HFF-Myc (cell line): ENCODE results near the gene PSAT1.

Experiments
- DNase-seq: peaks from one replicate; pipeline ENCODE4 v3.0.0-alpha.2; 2011; ENCODE audit warnings: low read depth; ENCODE audit errors: extremely low read depth
- H3K4me3 ChIP-seq: replicated peaks from 2 replicates; pipeline ENCODE4 v1.5.1; 2011; ENCODE audit warnings: low read depth, mild to moderate bottlenecking, control low read depth, low read length
- TF ChIP-seq, protein P1 (sequence below): IDR thresholded peaks from 2 replicates; pipeline ENCODE4 v1.5.1; 2012; ENCODE audit warnings: mild to moderate bottlenecking, low read depth, low read length, control low read depth; ENCODE audit errors: missing control alignments

The PSAT1 gene

DNA sequence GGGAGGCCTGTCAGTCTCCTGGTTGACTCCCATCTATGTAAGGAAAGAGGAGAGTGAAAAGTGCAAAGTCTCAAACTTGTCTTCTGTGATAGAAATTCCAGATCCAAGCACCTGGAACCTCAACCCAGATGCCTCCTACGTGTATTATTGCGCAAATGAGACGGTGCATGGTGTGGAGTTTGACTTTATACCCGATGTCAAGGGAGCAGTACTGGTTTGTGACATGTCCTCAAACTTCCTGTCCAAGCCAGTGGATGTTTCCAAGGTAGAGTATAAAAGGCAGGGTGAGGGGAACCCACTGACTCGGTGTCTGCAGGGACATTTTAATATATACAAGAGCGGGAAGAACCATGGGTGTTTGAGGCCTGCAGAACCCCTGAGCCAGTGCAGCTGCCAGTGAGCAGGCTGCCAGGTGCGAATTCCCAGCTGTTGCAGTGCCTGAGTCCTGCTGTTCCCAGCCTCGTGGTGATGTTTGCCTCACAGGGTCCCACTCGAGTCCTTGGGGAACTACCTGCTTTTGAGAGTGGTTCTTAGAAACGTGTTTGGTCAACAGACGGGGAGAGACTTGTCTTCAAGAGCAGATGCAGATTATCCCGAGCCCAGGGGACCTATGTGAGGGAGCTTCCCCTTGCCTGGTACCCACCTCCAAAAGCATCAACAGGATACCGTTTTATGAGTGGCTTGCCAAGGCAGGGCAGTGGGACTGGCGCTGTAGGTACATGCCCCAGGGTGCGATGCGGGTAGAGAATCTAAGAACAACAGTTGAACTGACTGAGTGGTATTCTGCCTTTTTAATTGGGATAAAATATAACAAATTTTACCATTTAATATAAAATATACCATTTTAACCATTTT lies 9.5 kb downstream of the PSAT1 start:
- DNase-seq = no peak
- H3K4me3 ChIP-seq = no peak overlapping the region
- TF ChIP-seq, protein P1, sequence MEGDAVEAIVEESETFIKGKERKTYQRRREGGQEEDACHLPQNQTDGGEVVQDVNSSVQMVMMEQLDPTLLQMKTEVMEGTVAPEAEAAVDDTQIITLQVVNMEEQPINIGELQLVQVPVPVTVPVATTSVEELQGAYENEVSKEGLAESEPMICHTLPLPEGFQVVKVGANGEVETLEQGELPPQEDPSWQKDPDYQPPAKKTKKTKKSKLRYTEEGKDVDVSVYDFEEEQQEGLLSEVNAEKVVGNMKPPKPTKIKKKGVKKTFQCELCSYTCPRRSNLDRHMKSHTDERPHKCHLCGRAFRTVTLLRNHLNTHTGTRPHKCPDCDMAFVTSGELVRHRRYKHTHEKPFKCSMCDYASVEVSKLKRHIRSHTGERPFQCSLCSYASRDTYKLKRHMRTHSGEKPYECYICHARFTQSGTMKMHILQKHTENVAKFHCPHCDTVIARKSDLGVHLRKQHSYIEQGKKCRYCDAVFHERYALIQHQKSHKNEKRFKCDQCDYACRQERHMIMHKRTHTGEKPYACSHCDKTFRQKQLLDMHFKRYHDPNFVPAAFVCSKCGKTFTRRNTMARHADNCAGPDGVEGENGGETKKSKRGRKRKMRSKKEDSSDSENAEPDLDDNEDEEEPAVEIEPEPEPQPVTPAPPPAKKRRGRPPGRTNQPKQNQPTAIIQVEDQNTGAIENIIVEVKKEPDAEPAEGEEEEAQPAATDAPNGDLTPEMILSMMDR = no peak

DNA sequence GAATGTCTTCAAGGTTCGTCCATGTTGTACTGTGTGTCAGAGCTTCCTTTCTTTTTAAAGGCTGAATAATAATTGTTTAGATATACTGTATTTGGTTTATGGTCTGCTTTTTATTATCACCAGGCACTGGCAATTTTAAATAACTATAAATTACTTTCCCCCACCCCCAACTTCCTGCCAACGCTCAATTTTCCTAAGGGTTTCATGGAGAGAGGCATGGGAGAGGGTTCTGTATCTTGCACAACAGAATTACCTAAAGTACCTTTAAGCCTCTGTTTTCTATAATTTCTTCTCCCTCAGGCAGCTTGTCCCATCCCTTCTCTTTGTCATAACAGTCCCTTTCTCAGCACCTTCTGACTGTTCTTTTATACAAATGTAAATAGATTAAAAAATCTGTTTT lies 10.4 kb downstream of the PSAT1 start:
- no peak for DNase-seq
- H3K4me3 ChIP-seq = no peak overlapping the region
- TF ChIP-seq, protein P1 = no peak

DNA sequence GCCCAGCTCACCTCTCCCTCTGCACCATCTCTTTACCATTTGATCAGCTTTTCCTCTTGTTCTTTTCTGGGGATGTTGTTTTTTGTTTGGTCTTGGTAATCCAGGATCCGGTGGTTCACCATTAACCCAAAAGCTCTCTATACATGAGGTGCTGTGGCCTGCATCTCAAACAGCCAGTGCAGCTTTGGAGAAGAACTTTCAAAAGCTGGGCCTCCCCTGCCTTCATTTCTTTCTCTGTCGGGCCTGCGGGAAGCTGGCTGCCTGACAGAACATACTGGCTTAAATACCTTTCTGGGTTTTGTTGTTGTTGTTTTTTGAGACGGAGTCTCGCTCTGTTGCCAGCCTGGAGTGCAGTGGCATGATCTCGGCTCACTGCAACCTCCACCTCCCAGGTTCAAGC lies 12.1 kb downstream of the PSAT1 start:
- DNase-seq = no peak
- H3K4me3 ChIP-seq = no peak overlapping the region
- TF ChIP-seq, protein P1 = no peak

DNA sequence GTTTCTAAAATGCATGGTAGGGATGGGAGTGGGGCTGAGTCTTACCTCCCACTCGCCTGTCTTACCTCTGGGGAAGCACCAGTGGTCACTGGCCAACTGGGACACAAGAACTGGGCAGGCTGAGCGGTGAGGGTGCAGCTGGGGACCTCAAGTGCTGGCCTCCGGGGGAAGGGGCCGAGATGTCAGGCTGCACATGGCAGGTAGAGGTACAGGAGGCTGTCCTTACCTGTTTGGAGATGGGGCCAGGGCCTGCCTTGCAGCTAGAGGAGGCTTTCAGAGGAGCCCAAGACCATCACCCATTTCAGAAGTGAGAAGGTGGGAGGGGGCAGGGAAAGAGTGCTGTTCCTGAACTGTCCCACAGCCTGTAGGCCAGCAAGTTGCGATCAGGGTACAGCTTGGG lies 14.2 kb downstream of the PSAT1 start:
- TF ChIP-seq, protein P1 = no peak
- H3K4me3 ChIP-seq = no peak overlapping the region
- DNase-seq = no peak

DNA sequence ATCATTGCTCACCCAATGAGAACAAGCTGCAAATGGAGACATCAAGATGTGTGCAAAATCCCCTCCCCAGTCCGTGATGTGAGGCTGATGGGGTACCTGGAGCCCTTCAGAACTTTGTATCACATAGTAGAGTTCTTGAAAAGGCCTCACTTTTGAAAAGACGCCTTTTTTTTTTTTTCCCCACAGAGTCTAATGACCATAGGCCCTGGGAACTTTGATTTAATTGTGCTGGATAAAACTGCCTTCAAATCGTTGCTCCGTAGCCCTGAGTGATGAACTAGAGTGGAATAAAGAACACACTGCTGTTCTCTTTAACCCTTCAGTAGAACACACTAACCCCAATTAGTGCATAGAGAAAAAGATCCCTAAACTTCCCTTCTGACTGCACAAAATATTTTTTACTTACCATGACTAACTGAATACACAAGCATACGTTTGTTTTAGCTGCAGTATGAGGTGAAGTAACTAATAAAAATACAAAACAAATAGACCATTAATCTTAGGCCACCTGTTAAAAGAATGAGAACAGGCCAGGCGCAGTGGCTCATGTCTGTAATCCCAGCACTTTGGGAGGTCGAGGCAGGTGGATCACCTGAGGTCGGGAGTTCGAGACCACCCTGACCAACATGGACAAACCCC lies 15.1 kb downstream of the PSAT1 start:
- H3K4me3 ChIP-seq = no peak overlapping the region

DNA sequence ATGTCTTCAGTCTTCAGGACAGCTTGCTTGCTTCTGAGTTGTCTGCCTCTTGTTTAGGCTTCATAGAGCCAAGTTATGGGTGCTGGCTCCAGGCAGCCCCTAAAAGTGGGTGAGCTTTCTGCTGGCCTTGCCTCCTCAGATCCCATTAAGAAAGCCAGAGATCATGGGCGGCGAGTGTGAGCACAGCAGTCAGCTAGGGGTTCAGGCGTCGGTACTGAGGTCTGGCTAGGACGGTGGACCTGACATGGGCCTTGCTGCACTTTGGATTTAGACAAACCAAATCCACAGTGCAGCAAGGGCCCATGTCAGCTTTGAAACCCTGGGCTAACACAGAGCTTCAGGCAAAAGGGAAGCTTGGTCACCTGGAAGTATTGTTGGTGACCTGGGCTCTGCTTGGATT lies 17.6 kb downstream of the PSAT1 start:
- TF ChIP-seq, protein P1 = no peak
- no peak overlapping the region for H3K4me3 ChIP-seq
- DNase-seq = no peak

More for the DNA sequence above, 15.1 kb downstream of the PSAT1 start:
- TF ChIP-seq, protein P1 = no peak
- DNase-seq = no peak
